Measurements from ENCODE around the gene ANKRD1. TPM values are rescaled to one million over a fixed set of nuclear protein-coding genes. Genes with fewer than 3 reads are reported as not detected.
"Not testable (repeated sequence)": the region's sequence is repeated elsewhere in the genome, so short reads cannot be mapped to it uniquely, and the experiment has no call there.

ANKRD1 gene
- total RNA-seq, 1 experiment from 2014 or later = 0.11 TPM

DNA sequence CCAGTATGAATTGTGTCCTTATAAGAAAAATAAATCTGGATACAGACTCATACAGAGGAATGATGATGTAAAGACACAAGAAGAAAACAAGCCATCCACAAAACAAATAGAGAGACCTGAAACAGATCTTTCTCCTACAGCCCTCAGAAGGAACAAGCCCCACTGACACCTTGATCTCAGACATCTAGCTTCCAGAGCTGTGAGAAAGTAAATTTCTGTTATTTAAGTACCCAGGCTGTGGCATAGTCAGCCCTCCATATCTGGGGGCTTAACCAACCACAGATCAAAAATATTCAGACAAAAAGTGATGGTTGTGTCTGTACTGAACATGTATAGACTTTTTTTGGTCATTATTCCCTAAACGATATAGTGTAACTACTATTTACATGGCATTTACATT, 23.9 kb upstream of the ANKRD1 start:
- H4K8ac ChIP-seq (replicated peaks; ENCODE audit: insufficient read length, low read depth, low read length) = no peak overlapping the region
- H2AK5ac ChIP-seq (ENCODE audit: insufficient read length, low read length) = no peak overlapping the region
- H3K56ac ChIP-seq (ENCODE audit: insufficient read length, low read depth, low read length) = no peak overlapping the region
- no peaks in the 10 kb centered on the region; the same call in 1 of the 2 replicates for H3K27me3 ChIP-seq (ENCODE audit: insufficient read depth, low read length)
- H3K23me2 ChIP-seq (ENCODE audit: insufficient read length, low read depth, low read length, poor library complexity, severe bottlenecking) = no peaks in the 10 kb centered on the region
- no peak overlapping the region for H3K4ac ChIP-seq (ENCODE audit: low read depth, low read length)
- H3K4me2 ChIP-seq (ENCODE audit: insufficient read depth, insufficient read length, low read length) = no peak overlapping the region
- no peak overlapping the region for H2BK5ac ChIP-seq (ENCODE audit: insufficient read length, low read length)
- H3K9ac ChIP-seq (ENCODE audit: extremely low read depth, insufficient read length, low read length) = no peak overlapping the region
- Mint-ChIP-seq H3K4me1 (no peaks in the 10 kb centered on the region; a peak in 1 of 4 replicates), H3K27ac (no peak overlapping the region), H3K36me3 (ENCODE audit: insufficient read depth in 1 of 3, low read depth in 3 of 3) (no peaks in the 10 kb centered on the region), H3K27me3 (ENCODE audit: low read depth) (peaks cover 85% of the 10 kb centered on the region), H3K9me3 (no peaks in the 10 kb centered on the region), H3K4me3 (no peak overlapping the region)
- H3K79me2 ChIP-seq (ENCODE audit: insufficient read depth, low read length) = no peaks in the 10 kb centered on the region
- H4K5ac ChIP-seq (ENCODE audit: insufficient read length, low read depth, low read length) = no peak overlapping the region
- H2AFZ ChIP-seq (ENCODE audit: low read length) = no peak overlapping the region
- no peak overlapping the region for H2BK15ac ChIP-seq (ENCODE audit: low read depth, low read length)
- H3K18ac ChIP-seq (ENCODE audit: insufficient read length, low read depth, low read length) = no peak overlapping the region
- no peak overlapping the region for H3K27ac ChIP-seq (ENCODE audit: insufficient read length, low read depth, low read length)
- H3K4me1 ChIP-seq (ENCODE audit: insufficient read depth, low read length) = no peaks in the 10 kb centered on the region
- no peak overlapping the region for H2BK120ac ChIP-seq (ENCODE audit: low read depth, low read length, poor library complexity, severe bottlenecking)
- no peaks in the 10 kb centered on the region for H4K20me1 ChIP-seq (ENCODE audit: control insufficient read depth, insufficient read depth, insufficient read length)
- no peak overlapping the region for H3K14ac ChIP-seq (ENCODE audit: insufficient read depth, low read length)
- no peaks in the 10 kb centered on the region for H3K79me1 ChIP-seq (ENCODE audit: insufficient read depth, low read depth, low read length, poor library complexity, severe bottlenecking)
- H2BK20ac ChIP-seq (ENCODE audit: low read depth, low read length, poor library complexity, severe bottlenecking) = no peak overlapping the region
- H3K23ac ChIP-seq (ENCODE audit: insufficient read length, low read depth, low read length) = no peak overlapping the region
- no peak overlapping the region for H2BK12ac ChIP-seq (ENCODE audit: insufficient read length, low read depth, low read length)
- H4K91ac ChIP-seq (ENCODE audit: insufficient read length, low read depth, low read length) = no peak overlapping the region
- no peak overlapping the region for H3T11ph ChIP-seq (ENCODE audit: low read length)
- TF ChIP-seq, protein P1, sequence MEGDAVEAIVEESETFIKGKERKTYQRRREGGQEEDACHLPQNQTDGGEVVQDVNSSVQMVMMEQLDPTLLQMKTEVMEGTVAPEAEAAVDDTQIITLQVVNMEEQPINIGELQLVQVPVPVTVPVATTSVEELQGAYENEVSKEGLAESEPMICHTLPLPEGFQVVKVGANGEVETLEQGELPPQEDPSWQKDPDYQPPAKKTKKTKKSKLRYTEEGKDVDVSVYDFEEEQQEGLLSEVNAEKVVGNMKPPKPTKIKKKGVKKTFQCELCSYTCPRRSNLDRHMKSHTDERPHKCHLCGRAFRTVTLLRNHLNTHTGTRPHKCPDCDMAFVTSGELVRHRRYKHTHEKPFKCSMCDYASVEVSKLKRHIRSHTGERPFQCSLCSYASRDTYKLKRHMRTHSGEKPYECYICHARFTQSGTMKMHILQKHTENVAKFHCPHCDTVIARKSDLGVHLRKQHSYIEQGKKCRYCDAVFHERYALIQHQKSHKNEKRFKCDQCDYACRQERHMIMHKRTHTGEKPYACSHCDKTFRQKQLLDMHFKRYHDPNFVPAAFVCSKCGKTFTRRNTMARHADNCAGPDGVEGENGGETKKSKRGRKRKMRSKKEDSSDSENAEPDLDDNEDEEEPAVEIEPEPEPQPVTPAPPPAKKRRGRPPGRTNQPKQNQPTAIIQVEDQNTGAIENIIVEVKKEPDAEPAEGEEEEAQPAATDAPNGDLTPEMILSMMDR (conservative IDR thresholded peaks at IDR 0.05) = no peak
- DNase-seq = no peak
- WGBS (ENCODE audit: extremely low coverage, insufficient read length, low lambda C conversion rate) = no CpG with 5 or more reads among the region's 1 CpG
- H3K9me3 ChIP-seq (ENCODE audit: control insufficient read depth, low read depth, low read length) = no peaks in the 10 kb centered on the region

DNA sequence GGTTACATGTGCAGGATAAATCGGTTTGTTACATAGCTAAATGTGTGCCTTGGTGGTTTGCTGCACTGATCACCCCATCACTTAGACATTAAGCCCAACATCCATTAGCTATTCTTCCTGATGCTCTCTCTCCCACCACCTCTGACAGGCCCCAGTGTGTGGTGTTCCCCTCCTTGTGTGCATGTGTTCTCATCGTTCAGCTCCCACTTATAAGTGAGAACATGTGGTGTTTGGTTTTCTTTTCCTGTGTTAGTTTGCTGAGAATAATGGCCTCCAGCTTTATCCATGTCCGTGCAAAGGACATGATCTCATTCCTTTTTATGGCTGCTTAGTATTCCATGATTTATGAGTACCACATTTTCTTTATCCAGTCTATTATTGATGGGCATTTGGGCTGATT, 22.1 kb upstream of the ANKRD1 start:
- H3K4me3 Mint-ChIP-seq; H3K36me3 Mint-ChIP-seq (ENCODE audit: insufficient read depth in 1 of 3, low read depth in 3 of 3); H4K8ac ChIP-seq (replicated peaks; ENCODE audit: insufficient read length, low read depth, low read length); H2BK5ac ChIP-seq (ENCODE audit: insufficient read length, low read length); H2AK5ac ChIP-seq (ENCODE audit: insufficient read length, low read length); H3K79me1 ChIP-seq (ENCODE audit: insufficient read depth, low read depth, low read length, poor library complexity, severe bottlenecking); H3K23ac ChIP-seq (ENCODE audit: insufficient read length, low read depth, low read length); H2BK20ac ChIP-seq (ENCODE audit: low read depth, low read length, poor library complexity, severe bottlenecking); H2AFZ ChIP-seq (ENCODE audit: low read length); H4K91ac ChIP-seq (ENCODE audit: insufficient read length, low read depth, low read length); H3K4me2 ChIP-seq (ENCODE audit: insufficient read depth, insufficient read length, low read length); H3T11ph ChIP-seq (ENCODE audit: low read length); H2BK120ac ChIP-seq (ENCODE audit: low read depth, low read length, poor library complexity, severe bottlenecking); H3K27ac ChIP-seq (ENCODE audit: insufficient read length, low read depth, low read length); H3K9me3 ChIP-seq (ENCODE audit: control insufficient read depth, low read depth, low read length); H4K20me1 ChIP-seq (ENCODE audit: control insufficient read depth, insufficient read depth, insufficient read length); H3K23me2 ChIP-seq (ENCODE audit: insufficient read length, low read depth, low read length, poor library complexity, severe bottlenecking); H3K4ac ChIP-seq (ENCODE audit: low read depth, low read length); H4K5ac ChIP-seq (ENCODE audit: insufficient read length, low read depth, low read length); H3K4me1 Mint-ChIP-seq; DNase-seq; H3K79me2 ChIP-seq (ENCODE audit: insufficient read depth, low read length); H3K4me1 ChIP-seq (ENCODE audit: insufficient read depth, low read length); H3K56ac ChIP-seq (ENCODE audit: insufficient read length, low read depth, low read length); H3K18ac ChIP-seq (ENCODE audit: insufficient read length, low read depth, low read length); H3K14ac ChIP-seq (ENCODE audit: insufficient read depth, low read length); H2BK12ac ChIP-seq (ENCODE audit: insufficient read length, low read depth, low read length); H3K27me3 ChIP-seq (ENCODE audit: insufficient read depth, low read length); H3K9ac ChIP-seq (ENCODE audit: extremely low read depth, insufficient read length, low read length); H2BK15ac ChIP-seq (ENCODE audit: low read depth, low read length); H3K9me3 Mint-ChIP-seq; H3K27ac Mint-ChIP-seq: not testable (repeated sequence)
- WGBS (ENCODE audit: extremely low coverage, insufficient read length, low lambda C conversion rate) = no CpG with 5 or more reads among the region's 3 CpGs
- H3K27me3 Mint-ChIP-seq (ENCODE audit: low read depth) = peaks cover 80% of the 10 kb centered on the region
